Immature natural killer cell (primary cell): ENCODE results near the gene CPNE5. TPM values are rescaled to one million over a fixed set of nuclear protein-coding genes. Genes with fewer than 3 reads are reported as not detected.
A peak's percentile ranks its signal among the peaks of the same experiment; 100 is the strongest.

Source experiments
- DNase-seq, 3 donors: peaks; one replicate each; pipeline ENCODE4 v3.0.0; 2022; ENCODE audit warnings: mixed read lengths in 1 of 3
- H3K27ac Mint-ChIP-seq, 6 donors: one replicate each; pipeline ENCODE4 v1.8.0; 2020; ENCODE audit warnings: mixed read lengths in 6 of 6, mild to moderate bottlenecking in 5 of 6, inconsistent platforms in 4 of 6, moderate library complexity in 3 of 6
- H3K27me3 Mint-ChIP-seq, 3 donors: one replicate each; pipeline ENCODE4 v1.8.0; 2020 to 2021; ENCODE audit warnings: low read depth in 3 of 3, mild to moderate bottlenecking in 3 of 3, mixed read lengths in 3 of 3, moderate library complexity in 3 of 3, inconsistent platforms in 1 of 3
- H3K36me3 Mint-ChIP-seq, 3 donors: one replicate each; pipeline ENCODE4 v1.8.0; 2020; ENCODE audit warnings: mixed read lengths in 3 of 3, inconsistent platforms in 2 of 3, mild to moderate bottlenecking in 2 of 3
- H3K4me1 Mint-ChIP-seq, 2 donors: one replicate each; pipeline ENCODE4 v1.8.0; 2020; ENCODE audit warnings: inconsistent platforms in 2 of 2, mild to moderate bottlenecking in 2 of 2, mixed read lengths in 2 of 2, moderate library complexity in 1 of 2
- H3K4me3 Mint-ChIP-seq, 5 donors: one replicate each; pipeline ENCODE4 v1.8.0; 2020; ENCODE audit warnings: mild to moderate bottlenecking in 5 of 5, mixed read lengths in 5 of 5, inconsistent platforms in 3 of 5, moderate library complexity in 3 of 5
- H3K9me3 Mint-ChIP-seq, 6 donors: one replicate each; pipeline ENCODE4 v1.8.0; 2020; ENCODE audit warnings: mild to moderate bottlenecking in 6 of 6, mixed read lengths in 6 of 6, inconsistent platforms in 4 of 6, moderate library complexity in 3 of 6
- polyA plus RNA-seq, 3 donors: library from polyadenylated mRNA; unstranded; fragments of 300-500 nt; fragmentation: Illumina TruSeq; gene quantifications; one replicate each; pipeline ENCODE4 v1.2.3, GENCODE V29; 2021

Gene CPNE5
- polyA plus RNA-seq, 3 donors from 2014 or later, result 0.29 to 0.52 (median 0.49) TPM

GRCh38 chr6:36779227-36779626 lies 60.0 kb downstream of the CPNE5 start:
- H3K36me3 Mint-ChIP-seq, result no peaks in the 10 kb centered on the region
- peak overlapping the region in 1 of 5 donors; percentile 53 for H3K4me3 Mint-ChIP-seq
- peaks cover 22% of the 10 kb centered on the region in 2 donors for H3K4me1 Mint-ChIP-seq
- peak; percentile 49 to 65 (median 52) for DNase-seq
- no peaks in the 10 kb centered on the region for H3K9me3 Mint-ChIP-seq
- H3K27ac Mint-ChIP-seq, result peak overlapping the region in 2 of 6 donors; percentile 37 to 76
- peaks cover 0 to 7% (median 6%) of the 10 kb centered on the region in 3 donors for H3K27me3 Mint-ChIP-seq

DNA sequence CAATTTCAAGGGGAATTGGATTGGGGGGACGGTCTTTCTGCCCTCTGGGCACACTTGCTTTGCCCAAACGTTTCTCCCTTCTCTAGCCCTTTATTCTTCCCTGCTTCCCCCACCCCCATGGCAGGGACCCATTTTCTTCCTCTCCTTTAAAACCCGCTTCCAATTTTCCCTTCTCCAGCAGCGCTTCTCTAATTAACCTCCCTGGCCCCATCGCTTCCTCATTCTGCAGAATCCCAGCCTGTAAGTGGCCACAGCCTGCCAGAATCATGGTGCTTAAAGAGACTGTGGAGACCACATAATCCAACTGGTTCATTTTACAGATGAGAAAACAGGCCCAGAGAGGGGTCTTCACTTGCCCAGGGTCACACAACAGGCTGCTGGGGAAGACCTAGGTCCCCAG lies 61.4 kb downstream of the CPNE5 start:
- peaks cover 20 to 22% of the 10 kb centered on the region in 2 donors for H3K4me1 Mint-ChIP-seq
- no peaks in the 10 kb centered on the region for H3K9me3 Mint-ChIP-seq
- no peaks in the 10 kb centered on the region for H3K36me3 Mint-ChIP-seq
- H3K4me3 Mint-ChIP-seq, result no peak overlapping the region
- H3K27ac Mint-ChIP-seq, result no peak overlapping the region
- H3K27me3 Mint-ChIP-seq, result peaks cover 0 to 6% (median 6%) of the 10 kb centered on the region in 3 donors
- DNase-seq, result no peak

DNA sequence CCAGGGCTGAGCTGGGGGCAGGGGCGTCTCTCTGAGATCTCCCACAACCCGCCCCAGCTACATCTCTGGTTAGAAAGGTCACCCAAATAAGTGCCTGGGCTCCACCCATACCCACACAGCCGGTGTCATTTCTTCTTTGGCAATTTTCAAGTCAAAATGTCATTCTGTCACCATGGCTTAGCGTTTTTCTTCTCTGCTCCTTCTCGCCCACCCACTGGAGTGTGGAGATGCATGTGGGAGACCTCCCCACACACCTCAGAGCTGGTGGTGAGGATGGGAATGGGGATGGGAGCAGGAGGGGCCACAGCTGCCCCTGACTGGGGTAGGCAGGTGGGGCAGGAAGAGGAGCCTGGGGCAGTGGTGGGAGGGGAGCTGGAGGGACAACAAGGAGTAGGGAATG lies 63.1 kb downstream of the CPNE5 start:
- peaks cover 0 to 6% (median 5%) of the 10 kb centered on the region in 3 donors for H3K27me3 Mint-ChIP-seq

DNA sequence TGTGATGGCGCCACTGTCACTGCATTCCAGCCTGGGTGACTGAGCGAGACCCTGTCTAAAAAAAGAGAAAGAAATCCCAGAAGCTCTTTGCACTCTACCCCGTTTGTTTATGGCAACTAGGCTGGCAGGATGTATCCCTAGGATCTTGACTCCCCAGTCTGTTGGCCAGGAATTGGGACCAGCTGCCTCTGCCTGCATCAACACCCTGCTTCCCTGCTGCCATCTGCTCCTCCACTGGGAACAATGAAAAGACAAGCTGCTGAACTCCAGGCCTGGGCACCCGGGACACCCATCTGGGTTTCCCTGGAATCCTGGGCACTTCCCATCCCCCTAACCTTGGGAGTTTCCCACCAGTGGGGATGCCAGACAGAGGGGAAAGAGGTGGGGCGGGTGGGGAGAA lies 64.9 kb downstream of the CPNE5 start:
- Mint-ChIP-seq H3K27ac (no peak overlapping the region), H3K27me3 (peaks cover 0 to 8% (median 6%) of the 10 kb centered on the region in 3 donors), H3K36me3 (no peaks in the 10 kb centered on the region), H3K4me1 (peaks cover 36 to 41% of the 10 kb centered on the region in 2 donors), H3K9me3 (no peaks in the 10 kb centered on the region), H3K4me3 (no peak overlapping the region)
- no peak for DNase-seq

More for the DNA sequence above, 63.1 kb downstream of the CPNE5 start:
- Mint-ChIP-seq H3K4me3 (no peak overlapping the region), H3K4me1 (peaks cover 24% of the 10 kb centered on the region in 2 donors), H3K27ac (no peak overlapping the region), H3K36me3 (no peaks in the 10 kb centered on the region), H3K9me3 (no peaks in the 10 kb centered on the region)
- no peak for DNase-seq

GRCh38 chr6:36772397-36772796 lies 66.8 kb downstream of the CPNE5 start:
- Mint-ChIP-seq H3K4me1 (peaks cover 40 to 42% of the 10 kb centered on the region in 2 donors), H3K36me3 (no peaks in the 10 kb centered on the region), H3K4me3 (no peak overlapping the region), H3K9me3 (no peaks in the 10 kb centered on the region), H3K27ac (peak overlapping the region in 5 of 6 donors; percentile 11 to 75 (median 49)), H3K27me3 (peaks cover 2 to 7% (median 2%) of the 10 kb centered on the region in 3 donors)
- no peak for DNase-seq

DNA sequence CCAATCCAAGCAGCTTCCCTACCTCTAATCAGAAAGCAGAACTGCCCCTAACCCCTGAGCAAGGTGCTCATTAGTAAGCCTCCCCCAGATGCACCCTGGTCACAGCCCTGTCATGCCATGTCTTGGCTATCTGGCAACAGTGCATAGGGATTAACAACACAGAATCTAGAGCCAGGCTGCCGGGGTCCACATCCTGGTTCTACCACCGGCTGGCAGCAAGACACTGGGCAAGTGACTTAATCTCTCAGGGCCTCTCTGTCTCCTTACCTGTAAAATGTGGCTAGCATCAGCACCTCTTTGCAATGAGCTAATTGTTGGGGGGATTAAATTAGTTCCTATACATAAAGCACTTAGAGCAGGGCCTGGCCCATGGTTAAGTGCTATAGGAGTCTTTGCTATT lies 68.1 kb downstream of the CPNE5 start:
- Mint-ChIP-seq H3K9me3 (no peaks in the 10 kb centered on the region), H3K27me3 (peaks cover 2 to 6% (median 2%) of the 10 kb centered on the region in 3 donors), H3K4me1 (peaks cover 44 to 46% of the 10 kb centered on the region in 2 donors), H3K4me3 (no peak overlapping the region), H3K27ac (peak overlapping the region; percentile 51 to 94 (median 86)), H3K36me3 (no peaks in the 10 kb centered on the region)
- DNase-seq, result no peak

DNA sequence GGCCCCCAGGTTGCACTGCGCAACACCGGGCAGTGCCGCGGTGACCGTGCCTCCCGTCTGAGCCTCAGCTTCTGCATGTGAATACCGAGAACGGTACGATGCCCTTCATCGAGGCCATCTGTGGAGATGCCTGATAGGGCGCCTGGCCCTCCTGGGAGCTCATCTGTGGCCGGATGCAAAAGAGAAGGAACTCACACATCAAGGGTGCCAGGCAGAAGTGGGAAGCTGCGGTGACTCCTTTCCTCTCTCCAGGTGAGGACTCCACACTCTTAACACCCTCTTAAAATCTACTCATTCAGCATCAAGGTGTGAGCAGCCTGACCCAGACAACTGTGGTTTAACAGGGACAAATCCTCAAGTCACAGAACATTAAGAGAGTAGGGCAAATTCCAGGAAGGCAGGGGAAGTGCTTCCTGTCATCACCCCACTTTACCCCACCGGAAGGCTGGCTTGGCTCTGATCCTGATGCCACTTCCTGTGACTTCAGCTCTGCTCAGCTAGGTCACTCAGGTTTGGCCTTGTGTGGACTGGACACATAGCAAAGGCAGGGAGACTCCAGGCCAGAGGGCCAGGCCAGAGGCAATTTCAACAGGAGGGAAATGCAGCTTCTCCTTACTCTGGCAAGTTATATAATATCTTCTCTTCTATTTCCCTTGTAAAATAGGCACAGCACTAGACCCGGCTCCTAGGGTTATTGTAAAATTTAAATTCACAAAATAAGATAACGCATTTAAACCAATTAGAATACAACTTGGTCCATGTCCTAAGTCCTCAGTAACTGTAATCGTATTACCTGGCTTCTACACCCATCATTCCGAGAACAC lies 69.4 kb downstream of the CPNE5 start:
- Mint-ChIP-seq H3K4me3 (peak overlapping the region; percentile 46 to 78 (median 69)), H3K27ac (peak overlapping the region; percentile 51 to 94 (median 86)), H3K9me3 (no peaks in the 10 kb centered on the region), H3K27me3 (peaks cover 0 to 6% (median 2%) of the 10 kb centered on the region in 3 donors), H3K4me1 (peaks cover 43 to 48% of the 10 kb centered on the region in 2 donors), H3K36me3 (no peaks in the 10 kb centered on the region)
- peak in 2 of 3 donors; percentile 20 to 27 for DNase-seq

DNA sequence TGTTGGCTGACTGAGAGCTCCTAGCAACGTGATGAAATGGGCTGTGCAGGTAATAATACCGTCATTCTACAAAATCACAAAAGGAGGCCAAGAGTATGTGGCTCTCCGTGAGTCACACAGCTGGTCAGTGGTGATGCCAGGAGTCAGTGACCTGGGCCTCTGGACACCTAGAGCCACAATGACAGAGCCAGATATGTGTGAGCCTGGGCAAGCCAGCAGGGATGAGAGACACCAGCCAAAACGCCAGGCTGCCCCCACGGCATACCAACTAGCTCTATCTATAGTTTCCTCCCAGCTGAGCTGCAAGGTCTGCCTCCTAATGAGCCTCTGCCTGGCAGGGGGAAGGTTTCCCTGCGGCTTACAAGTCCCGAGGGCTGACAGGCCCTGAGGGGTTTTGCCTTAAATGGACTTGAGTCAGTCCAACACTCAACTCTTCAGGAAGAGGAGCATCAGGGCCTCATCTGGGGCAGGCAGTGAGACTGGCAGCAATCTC lies 70.0 kb downstream of the CPNE5 start:
- Mint-ChIP-seq H3K9me3 (no peaks in the 10 kb centered on the region), H3K27me3 (peaks cover 0 to 6% (median 2%) of the 10 kb centered on the region in 3 donors), H3K27ac (peak overlapping the region; percentile 51 to 94 (median 86)), H3K4me1 (peaks cover 43 to 48% of the 10 kb centered on the region in 2 donors), H3K36me3 (no peaks in the 10 kb centered on the region), H3K4me3 (peak overlapping the region; percentile 46 to 78 (median 69))
- DNase-seq, result no peak

DNA sequence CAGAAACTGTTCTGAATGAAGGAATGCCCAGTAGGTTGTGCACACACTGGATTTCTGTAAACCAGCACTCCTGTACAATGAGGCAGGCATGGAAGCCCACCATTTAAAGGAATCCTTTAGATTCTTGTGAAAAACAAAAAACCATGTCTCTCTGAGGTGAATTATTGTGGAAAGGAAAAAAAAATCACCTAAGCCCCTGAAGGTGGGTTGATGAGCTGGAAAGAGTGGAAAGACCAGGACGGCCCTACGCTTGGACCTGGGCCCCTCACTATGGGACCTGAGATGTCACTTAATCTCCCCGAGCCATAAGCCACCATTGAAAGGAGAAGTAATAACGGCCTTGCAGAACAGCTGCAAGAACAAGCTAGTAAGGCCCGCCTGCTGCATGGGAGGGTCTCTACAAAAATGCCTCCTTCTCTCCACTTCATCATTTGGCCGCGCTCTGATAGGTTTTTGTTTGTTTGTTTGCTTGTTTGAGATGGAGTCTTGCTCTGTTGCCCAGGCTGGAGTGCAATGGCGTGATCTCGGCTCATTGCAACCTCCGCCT lies 72.8 kb downstream of the CPNE5 start:
- peak overlapping the region in 2 of 5 donors; percentile 6 to 47 for H3K4me3 Mint-ChIP-seq
- DNase-seq, result no peak

DNA sequence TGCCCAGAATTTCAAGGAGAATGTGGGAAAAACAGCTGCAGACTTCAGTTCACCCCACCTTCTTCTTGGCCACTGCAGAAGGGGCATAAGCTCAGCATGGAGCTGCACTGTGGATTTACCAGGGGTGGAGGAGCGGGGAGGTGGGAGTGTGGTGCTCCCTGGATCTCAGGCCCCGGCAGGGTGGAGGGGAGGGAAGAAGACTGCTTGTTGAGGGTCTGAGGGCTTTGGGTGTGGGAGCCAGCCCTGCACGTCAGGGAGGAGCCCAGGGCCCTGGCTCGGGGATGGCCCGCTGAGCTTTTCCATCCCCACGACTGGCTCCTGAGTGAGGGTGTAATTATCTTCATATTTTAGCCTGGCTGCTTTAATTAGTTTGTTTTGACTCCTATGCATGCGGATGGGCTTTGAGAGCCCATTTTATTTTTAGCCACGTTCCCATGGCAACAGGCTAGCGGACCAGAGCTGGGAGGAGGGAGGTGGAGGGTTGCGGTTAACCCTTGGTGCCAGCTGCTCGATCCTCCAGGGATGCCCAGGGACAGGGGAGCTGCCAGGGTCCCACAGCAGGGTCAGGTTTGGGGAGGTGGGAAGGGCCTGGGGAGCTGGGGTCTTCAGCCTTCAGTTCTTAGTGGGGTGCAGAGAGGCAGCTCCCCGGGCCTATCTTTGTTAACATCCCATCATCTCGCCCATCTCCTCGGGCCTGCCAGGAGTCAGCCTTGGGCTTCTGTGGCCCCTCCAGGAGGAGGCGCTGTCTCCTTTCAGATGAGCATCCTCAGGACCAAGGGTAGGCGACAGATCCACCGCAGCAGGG lies 73.4 kb downstream of the CPNE5 start:
- peak overlapping the region in 2 of 5 donors; percentile 6 to 47 for H3K4me3 Mint-ChIP-seq
- peaks cover 38% of the 10 kb centered on the region in 2 donors for H3K4me1 Mint-ChIP-seq
- H3K36me3 Mint-ChIP-seq, result no peaks in the 10 kb centered on the region
- peaks cover 0 to 6% (median 2%) of the 10 kb centered on the region in 3 donors for H3K27me3 Mint-ChIP-seq
- DNase-seq, result peak; percentile 71 to 80 (median 72)
- H3K9me3 Mint-ChIP-seq, result no peaks in the 10 kb centered on the region
- H3K27ac Mint-ChIP-seq, result peak overlapping the region in 2 of 6 donors; percentile 41 to 86

More for the DNA sequence above, 72.8 kb downstream of the CPNE5 start:
- peak overlapping the region in 2 of 6 donors; percentile 41 to 86 for H3K27ac Mint-ChIP-seq
- H3K9me3 Mint-ChIP-seq, result no peaks in the 10 kb centered on the region
- peaks cover 0 to 6% (median 2%) of the 10 kb centered on the region in 3 donors for H3K27me3 Mint-ChIP-seq
- no peaks in the 10 kb centered on the region for H3K36me3 Mint-ChIP-seq
- peaks cover 43 to 44% of the 10 kb centered on the region in 2 donors for H3K4me1 Mint-ChIP-seq

- Mint-ChIP-seq H3K9me3 (no peaks in the 10 kb centered on the region), H3K36me3 (no peaks in the 10 kb centered on the region), H3K27ac (no peak overlapping the region), H3K4me3 (no peak overlapping the region), H3K27me3 (peaks cover 0 to 6% (median 2%) of the 10 kb centered on the region in 3 donors), H3K4me1 (peaks cover 32% of the 10 kb centered on the region in 2 donors)
- no peak for DNase-seq
Observed at GRCh38 chr6:36765190-36765589, 74.1 kb downstream of the CPNE5 start.

DNA sequence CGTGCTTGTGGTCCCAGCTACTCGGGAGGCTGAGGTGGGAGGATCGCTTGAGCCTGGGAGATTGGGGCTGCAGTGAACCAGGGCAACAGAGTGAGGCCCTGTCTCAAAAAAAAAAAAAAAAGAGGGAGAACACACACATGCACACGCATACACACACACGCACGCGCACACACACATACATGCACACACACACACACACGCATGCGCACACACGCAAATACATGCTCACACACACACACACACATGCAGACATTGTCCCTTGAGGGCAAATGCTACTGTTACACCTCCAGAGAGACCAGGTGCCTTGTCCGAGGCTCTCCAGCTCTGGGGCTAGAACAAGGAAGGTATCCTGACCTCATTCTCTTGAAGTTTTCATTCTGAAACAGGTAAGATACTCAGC lies 77.1 kb downstream of the CPNE5 start:
- DNase-seq, result no peak
- H3K9me3 Mint-ChIP-seq, result no peaks in the 10 kb centered on the region
- H3K4me3 Mint-ChIP-seq, result no peak overlapping the region
- no peaks in the 10 kb centered on the region for H3K36me3 Mint-ChIP-seq
- H3K27ac Mint-ChIP-seq, result no peak overlapping the region
- H3K4me1 Mint-ChIP-seq, result peaks cover 11 to 13% of the 10 kb centered on the region in 2 donors
- peaks cover 0 to 2% (median 1%) of the 10 kb centered on the region in 3 donors for H3K27me3 Mint-ChIP-seq

- Mint-ChIP-seq H3K4me3 (no peak overlapping the region), H3K9me3 (no peaks in the 10 kb centered on the region), H3K4me1 (peaks cover 17 to 21% of the 10 kb centered on the region in 2 donors), H3K27me3 (peaks cover 0 to 2% (median 0%) of the 10 kb centered on the region in 3 donors), H3K36me3 (no peaks in the 10 kb centered on the region), H3K27ac (no peak overlapping the region)
- DNase-seq, result no peak
Observed at GRCh38 chr6:36760685-36761435, 78.4 kb downstream of the CPNE5 start.
